Ovary (tissue), 3 donors: ENCODE measurements around the gene GADD45A.

ENCODE experiments used
- EP300 ChIP-seq: sonication (generic); formaldehyde crosslinking; IDR thresholded peaks from one replicate; pipeline ENCODE4 v1.6.1; 2017; ENCODE audit warnings: antibody characterized with exemption
- POLR2A ChIP-seq: fragments of 450-650 bp; IDR thresholded peaks from one replicate; pipeline ENCODE4 v1.6.1; 2017; ENCODE audit warnings: antibody characterized with exemption, mild to moderate bottlenecking, moderate library complexity
- TF ChIP-seq, protein P1 (sequence below), 3 donors: fragments of 450-650 bp in 2 of 3; fragments of 200-600 bp in 1 of 3; IDR thresholded peaks; one replicate each; pipeline versions ENCODE4 v1.5.1 to v1.8.0; 2016 to 2022; ENCODE audit warnings: antibody characterized with exemption in 3 of 3, mild to moderate bottlenecking in 1 of 3
- donor health status: DM: no; HTN: no; CAD: no.

DNA sequence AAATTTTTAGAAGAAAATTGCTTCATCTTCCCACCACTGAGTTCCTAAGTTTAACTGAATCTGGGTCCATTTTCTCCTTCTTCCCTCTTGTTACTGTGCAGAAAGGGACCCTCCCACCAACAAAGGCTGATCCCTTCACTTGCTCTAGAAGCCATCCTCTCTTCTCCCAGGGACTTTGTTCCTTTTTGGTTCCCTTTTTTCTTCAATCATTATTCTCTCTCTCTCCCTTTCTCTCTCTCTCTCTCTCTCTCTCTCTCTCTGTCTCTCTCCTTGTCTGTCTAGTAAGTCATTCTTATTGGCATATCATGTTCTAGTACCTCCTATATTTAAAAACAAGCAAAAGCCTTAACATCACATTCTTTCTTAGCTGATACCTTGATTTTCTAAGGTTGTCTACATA, 31.7 kb upstream of the GADD45A start:
- TF ChIP-seq, protein P1, sequence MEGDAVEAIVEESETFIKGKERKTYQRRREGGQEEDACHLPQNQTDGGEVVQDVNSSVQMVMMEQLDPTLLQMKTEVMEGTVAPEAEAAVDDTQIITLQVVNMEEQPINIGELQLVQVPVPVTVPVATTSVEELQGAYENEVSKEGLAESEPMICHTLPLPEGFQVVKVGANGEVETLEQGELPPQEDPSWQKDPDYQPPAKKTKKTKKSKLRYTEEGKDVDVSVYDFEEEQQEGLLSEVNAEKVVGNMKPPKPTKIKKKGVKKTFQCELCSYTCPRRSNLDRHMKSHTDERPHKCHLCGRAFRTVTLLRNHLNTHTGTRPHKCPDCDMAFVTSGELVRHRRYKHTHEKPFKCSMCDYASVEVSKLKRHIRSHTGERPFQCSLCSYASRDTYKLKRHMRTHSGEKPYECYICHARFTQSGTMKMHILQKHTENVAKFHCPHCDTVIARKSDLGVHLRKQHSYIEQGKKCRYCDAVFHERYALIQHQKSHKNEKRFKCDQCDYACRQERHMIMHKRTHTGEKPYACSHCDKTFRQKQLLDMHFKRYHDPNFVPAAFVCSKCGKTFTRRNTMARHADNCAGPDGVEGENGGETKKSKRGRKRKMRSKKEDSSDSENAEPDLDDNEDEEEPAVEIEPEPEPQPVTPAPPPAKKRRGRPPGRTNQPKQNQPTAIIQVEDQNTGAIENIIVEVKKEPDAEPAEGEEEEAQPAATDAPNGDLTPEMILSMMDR (IDR thresholded peaks at IDR 0.05): no peak
- TF ChIP-seq POLR2A (no peak), EP300 (no peak)
